ENCODE measurements around the gene SCYL3.

- TF ChIP-seq CTCF (conservative IDR thresholded peaks at IDR 0.05; ENCODE audit: low read depth in 2 of 2) (no peak), CREB1 (CRISPR knock-in tag; IDR thresholded peaks at IDR 0.05; ENCODE audit: low read depth) (no peak), EZH2 (IDR thresholded peaks at IDR 0.05; ENCODE audit: low read depth, unreplicated experiment) (no peak), JUNB (IDR thresholded peaks at IDR 0.05; ENCODE audit: unreplicated experiment) (no peak)
- TF ChIP-seq, protein P1, sequence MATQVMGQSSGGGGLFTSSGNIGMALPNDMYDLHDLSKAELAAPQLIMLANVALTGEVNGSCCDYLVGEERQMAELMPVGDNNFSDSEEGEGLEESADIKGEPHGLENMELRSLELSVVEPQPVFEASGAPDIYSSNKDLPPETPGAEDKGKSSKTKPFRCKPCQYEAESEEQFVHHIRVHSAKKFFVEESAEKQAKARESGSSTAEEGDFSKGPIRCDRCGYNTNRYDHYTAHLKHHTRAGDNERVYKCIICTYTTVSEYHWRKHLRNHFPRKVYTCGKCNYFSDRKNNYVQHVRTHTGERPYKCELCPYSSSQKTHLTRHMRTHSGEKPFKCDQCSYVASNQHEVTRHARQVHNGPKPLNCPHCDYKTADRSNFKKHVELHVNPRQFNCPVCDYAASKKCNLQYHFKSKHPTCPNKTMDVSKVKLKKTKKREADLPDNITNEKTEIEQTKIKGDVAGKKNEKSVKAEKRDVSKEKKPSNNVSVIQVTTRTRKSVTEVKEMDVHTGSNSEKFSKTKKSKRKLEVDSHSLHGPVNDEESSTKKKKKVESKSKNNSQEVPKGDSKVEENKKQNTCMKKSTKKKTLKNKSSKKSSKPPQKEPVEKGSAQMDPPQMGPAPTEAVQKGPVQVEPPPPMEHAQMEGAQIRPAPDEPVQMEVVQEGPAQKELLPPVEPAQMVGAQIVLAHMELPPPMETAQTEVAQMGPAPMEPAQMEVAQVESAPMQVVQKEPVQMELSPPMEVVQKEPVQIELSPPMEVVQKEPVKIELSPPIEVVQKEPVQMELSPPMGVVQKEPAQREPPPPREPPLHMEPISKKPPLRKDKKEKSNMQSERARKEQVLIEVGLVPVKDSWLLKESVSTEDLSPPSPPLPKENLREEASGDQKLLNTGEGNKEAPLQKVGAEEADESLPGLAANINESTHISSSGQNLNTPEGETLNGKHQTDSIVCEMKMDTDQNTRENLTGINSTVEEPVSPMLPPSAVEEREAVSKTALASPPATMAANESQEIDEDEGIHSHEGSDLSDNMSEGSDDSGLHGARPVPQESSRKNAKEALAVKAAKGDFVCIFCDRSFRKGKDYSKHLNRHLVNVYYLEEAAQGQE (IDR thresholded peaks at IDR 0.05; ENCODE audit: unreplicated experiment), result no peak
These were observed 2.3 kb upstream of the SCYL3 start for GRCh38 chr1:169896013-169896412.
